SU-DHL-6 (cell line): Measurements from ENCODE around the gene PPP4R3A.

ENCODE experiments used
- EZH2phosphoT487 ChIP-seq: fragments of 200-600 bp; sonication (generic), shearing (Covaris generic); conservative IDR thresholded peaks from 2 replicates; pipeline ENCODE4 v1.6.1; 2018; ENCODE audit warnings: mild to moderate bottlenecking, antibody characterized with exemption, low read length, moderate library complexity, mixed read lengths
- TF ChIP-seq, protein P1 (sequence below): fragments of 200-600 bp; sonication (generic); IDR thresholded peaks from one replicate; pipeline ENCODE4 v1.5.1; 2017; ENCODE audit warnings: antibody characterized with exemption, mild to moderate bottlenecking, low read length, moderate library complexity; ENCODE audit not compliant: insufficient read depth, poor library complexity, severe bottlenecking

DNA sequence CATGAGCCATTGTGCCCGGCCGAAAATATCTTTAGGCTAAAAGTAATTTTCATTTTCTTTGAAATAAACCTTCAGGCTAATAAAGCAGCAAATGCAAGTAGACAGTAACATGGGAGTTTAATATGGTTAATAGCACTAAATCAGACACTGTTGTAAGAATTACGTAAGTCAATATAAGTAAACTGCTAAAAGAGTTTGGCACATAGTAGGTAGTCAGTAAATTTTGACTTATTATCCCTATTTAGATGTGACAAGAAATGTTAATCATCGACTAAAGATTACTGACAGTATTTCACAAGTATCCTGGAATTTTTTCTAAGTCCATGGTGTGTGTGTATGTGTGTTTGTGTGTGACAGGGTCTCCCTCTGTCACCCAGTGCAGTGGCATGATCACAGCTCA is 3.9 kb downstream of the PPP4R3A start:
- TF ChIP-seq, protein P1, sequence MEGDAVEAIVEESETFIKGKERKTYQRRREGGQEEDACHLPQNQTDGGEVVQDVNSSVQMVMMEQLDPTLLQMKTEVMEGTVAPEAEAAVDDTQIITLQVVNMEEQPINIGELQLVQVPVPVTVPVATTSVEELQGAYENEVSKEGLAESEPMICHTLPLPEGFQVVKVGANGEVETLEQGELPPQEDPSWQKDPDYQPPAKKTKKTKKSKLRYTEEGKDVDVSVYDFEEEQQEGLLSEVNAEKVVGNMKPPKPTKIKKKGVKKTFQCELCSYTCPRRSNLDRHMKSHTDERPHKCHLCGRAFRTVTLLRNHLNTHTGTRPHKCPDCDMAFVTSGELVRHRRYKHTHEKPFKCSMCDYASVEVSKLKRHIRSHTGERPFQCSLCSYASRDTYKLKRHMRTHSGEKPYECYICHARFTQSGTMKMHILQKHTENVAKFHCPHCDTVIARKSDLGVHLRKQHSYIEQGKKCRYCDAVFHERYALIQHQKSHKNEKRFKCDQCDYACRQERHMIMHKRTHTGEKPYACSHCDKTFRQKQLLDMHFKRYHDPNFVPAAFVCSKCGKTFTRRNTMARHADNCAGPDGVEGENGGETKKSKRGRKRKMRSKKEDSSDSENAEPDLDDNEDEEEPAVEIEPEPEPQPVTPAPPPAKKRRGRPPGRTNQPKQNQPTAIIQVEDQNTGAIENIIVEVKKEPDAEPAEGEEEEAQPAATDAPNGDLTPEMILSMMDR: no peak
- no peak for TF ChIP-seq EZH2phosphoT487
